Mucosa of gallbladder (tissue), 1 donor: ENCODE data around the gene TMBIM6. TPM values are rescaled to one million over a fixed set of nuclear protein-coding genes. Genes with fewer than 3 reads are reported as not detected.
A peak's percentile ranks its signal among the peaks of the same experiment; 100 is the strongest.
"Not testable (repeated sequence)": the region's sequence is repeated elsewhere in the genome, so short reads cannot be mapped to it uniquely, and the experiment has no call there.

Source experiments
- DNase-seq: peaks from one replicate; pipeline ENCODE4 v3.0.0-alpha.2; 2020; ENCODE audit warnings: low spot score
- total RNA-seq: library from RNA; stranded (reverse); gene quantifications from one replicate; pipeline ENCODE4 v1.2.1, GENCODE V29; 2021
- donor health status: DM: no; HTN: no; CAD: no.

The TMBIM6 gene
- total RNA-seq, 1 donor from 2014 or later = 901 TPM

DNA sequence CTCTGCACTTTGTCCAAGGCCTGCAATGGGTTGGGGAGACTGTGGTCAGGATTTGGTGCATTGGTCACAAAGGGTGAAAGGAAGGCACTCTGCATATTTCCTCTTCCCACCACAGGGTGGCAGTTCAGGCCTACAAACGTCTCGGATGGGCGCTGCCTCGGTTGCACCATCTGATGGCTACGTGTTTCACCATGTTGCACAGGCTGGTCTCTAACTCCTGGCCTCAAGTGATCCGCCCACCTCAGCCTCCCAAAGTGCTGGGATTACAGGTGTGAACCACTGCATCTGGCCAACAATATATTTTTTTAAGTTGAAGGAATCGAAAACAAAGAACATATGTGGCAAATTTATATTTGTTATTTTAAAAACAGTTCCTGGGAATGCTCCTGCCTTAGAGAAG lies 35.1 kb downstream of the TMBIM6 start:
- peak; percentile 61 for DNase-seq

DNA sequence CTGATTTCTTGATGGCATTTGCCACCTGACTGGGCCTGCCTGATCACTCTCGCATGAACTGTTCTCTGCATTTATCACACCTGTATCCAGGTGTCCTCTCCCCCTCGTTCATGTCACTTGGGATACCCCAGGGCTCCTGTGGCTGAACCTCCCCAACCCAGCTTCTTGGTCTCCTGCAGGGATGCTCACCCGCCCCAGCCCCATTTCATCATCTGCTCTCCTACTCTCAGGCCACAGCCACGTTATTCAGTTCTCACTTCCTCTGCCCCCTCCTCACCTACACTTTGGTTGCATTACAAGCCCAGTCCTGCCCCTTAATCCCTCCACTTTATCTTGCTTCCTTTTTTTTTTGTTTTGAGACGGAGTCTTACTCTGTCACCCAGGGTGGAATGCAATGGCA lies 35.5 kb downstream of the TMBIM6 start:
- no peak for DNase-seq

DNA sequence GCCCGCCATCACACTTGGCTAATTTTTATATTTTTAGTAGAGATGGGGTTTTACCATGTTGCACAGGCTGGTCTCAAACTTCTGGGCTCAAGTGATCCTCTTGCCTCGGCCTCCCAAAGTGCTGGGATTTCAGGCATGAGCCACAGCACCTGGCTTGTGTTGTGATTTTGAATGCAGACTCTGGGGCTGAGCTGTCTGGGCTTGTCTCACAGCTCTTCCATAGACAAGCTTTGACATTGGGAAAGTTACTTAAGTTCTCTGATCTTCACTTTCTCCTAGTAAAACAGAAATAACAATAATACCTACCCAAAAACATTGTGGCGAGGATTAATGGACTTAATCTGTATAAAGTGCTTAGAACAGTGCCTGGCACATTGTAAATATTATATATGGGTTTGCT lies 36.0 kb downstream of the TMBIM6 start:
- no peak for DNase-seq

DNA sequence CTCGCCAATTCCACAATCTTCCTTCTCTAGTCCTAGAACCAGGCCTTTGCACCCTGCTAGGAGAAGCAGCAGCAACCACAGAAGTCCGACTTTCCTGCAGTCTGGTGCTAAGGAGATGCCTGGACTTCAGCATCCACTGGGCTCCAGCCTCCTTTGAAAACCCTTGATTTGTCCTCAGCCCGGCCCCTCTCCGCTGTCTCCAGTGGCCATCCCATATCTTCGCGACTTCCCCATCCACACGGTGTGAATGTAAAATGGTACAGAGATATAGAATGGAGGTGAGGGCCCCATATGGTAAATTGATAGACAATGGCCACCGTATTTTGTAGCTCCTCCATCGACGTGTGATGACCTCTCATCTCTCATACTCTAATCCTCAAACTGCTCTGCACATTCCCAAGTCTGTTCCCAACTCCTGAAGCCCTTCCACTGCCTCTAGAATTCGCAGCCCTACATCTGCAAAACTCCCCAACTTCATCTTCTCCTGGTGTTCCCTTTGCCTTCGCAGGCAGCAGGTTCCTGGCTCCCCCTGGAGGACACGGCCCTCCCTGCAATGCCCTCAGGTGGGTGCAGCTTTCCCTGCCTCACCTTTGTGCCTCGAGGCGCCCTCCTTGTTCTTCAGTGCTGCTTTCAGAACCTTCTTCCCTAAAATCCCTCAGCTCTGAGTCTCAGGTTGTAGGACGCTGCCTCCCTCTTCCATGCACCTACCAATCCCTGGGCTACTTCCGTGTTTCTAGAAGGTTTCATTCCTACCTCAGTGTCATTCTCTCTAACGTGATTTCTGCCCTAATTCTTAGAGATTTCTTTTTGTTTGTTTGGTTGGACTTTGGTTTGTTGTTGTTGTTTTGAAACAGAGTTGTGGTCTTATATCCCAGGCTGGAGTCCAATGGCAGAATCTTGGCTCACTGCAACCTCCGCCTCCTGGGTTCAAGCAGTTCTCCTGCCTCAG lies 36.7 kb downstream of the TMBIM6 start:
- peak; percentile 56 for DNase-seq

DNA sequence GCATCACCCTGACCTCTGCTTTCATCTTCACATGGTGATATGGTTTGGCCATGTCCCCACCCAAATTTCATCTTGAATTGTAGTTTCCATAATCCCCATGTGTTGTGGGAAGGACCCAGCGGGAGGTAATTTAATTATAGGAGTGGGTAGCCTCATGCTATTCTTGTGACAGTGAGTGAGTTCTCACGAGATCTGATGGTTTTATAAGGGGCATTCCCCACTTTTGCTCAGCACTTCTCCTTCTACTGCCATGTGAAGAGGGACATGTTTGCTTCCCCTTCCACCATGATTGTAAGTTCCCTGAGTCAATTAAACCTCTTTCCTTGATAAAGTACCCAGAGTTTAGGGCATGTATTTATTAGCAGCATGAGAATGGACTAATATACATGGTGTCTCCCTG lies 38.2 kb downstream of the TMBIM6 start:
- no peak for DNase-seq

DNA sequence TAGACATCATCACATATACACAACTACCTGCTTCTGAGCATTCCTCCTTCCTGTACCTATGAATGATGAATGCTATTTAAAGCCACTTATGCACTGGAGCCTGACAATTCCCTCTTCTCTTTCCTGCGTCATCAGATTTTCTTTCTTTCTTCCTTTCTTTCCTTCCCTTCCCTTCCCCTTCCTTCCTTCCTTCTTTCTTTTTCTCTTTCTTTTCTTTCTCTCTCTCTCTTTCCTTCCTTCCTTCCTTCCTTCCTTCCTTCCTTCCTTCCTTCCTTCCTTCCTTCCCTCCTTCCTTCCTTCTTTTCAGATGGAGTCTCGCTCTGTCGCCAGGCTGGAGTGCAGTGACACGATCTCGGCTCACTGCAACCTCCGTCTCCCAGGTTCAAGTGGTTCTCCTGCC lies 39.6 kb downstream of the TMBIM6 start:
- DNase-seq = not testable (repeated sequence)

DNA sequence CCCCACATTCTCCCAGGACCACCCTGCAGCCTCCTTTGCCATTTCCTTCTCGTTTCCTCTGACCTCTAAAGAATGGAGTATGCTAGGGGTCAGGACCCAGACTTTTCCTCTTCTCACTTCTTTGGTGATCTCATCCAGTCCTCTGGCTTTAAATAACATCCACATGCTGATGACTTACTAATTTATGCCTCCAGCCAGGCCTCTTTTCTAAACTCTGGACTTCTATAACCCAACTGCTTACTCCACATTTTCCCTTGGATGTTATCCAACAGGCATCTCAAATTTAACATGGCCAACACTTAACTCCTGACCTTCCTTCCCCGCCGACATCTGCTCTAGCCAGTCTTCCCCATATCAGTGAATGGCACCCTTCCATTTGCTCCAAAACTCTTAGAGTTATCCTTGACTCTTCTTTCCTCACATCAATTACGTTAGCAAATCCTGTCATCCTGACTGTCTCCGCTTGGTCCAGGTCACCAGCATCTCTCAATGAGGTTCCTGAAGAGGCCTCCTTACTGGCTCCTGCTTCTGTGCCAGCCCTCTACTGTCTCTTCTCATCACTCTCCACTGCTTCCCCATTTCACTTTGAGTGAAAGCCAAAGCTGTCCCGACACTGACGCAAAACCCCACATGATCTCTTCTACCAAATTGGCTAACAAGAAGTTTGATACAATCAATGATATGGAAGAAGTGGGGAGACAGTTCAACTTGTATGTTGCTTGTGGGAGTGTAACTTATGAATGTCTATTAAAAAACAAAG lies 42.7 kb downstream of the TMBIM6 start:
- DNase-seq = no peak

DNA sequence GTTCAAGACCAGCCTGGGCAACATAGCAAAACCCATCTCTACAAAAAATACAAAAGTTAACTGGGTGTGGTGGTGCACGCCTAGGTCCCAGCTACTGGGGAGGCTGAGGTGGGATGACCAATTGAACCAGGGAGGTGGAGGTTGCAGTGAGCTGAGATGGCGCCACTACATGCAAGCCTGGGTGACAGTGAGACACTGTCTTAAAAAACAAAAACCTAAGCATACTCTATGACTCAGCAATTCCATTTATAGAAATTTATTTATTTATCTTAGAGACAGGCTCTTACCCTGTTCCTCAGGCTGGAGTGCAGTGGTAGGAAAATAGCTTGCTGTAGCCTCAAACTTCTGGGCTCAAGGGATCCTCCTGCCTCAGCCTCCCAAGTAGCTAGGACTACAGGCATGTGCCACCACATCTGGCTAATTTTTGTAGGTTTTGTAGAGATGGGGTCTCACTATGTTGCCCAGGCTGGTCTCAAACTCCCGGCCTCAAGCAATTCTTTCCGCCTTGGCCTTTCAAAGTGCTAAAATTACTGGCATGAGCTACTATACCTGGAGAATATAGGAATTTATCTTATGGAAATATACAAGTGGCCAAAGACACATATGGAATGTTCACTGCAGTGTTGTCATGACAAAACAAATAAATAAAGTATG lies 43.5 kb downstream of the TMBIM6 start:
- no peak for DNase-seq

DNA sequence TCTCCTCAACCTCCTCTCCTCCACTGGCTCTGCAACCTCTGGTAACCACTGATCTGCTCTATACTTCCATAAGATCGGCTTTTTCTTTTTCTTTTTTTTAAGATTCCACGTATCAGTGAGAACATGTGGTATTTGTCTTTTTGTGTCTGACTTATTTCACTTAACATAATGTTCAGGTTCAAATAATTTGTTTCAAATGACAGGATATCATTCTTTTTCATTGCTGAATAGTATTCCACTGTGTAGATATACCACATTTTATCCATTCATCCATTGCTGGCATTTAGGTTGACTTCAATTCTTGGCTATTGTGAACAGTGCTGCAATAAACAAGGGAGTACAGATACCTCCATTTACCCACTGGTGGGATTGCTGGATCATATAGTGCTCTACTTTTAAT lies 46.3 kb downstream of the TMBIM6 start:
- DNase-seq = no peak

DNA sequence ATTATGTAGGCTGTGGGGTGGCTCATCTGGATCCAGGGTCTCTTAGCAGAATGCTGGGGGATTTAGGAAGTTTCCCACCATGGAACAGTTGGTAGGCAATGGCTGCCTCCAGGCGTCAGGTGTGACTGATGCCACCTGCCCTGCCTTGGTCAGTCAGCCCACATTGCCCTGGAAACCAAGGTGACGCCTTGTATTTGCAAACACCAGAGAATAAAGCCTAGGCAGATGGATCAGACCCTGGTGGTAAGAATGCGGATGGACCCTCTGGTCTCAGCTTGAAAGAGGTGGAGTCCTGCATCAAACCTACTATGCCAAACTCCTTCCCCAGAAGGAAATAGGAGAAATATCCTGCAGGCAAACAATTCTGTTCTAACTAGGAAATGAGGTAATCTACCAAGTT lies 48.6 kb downstream of the TMBIM6 start:
- DNase-seq = no peak

DNA sequence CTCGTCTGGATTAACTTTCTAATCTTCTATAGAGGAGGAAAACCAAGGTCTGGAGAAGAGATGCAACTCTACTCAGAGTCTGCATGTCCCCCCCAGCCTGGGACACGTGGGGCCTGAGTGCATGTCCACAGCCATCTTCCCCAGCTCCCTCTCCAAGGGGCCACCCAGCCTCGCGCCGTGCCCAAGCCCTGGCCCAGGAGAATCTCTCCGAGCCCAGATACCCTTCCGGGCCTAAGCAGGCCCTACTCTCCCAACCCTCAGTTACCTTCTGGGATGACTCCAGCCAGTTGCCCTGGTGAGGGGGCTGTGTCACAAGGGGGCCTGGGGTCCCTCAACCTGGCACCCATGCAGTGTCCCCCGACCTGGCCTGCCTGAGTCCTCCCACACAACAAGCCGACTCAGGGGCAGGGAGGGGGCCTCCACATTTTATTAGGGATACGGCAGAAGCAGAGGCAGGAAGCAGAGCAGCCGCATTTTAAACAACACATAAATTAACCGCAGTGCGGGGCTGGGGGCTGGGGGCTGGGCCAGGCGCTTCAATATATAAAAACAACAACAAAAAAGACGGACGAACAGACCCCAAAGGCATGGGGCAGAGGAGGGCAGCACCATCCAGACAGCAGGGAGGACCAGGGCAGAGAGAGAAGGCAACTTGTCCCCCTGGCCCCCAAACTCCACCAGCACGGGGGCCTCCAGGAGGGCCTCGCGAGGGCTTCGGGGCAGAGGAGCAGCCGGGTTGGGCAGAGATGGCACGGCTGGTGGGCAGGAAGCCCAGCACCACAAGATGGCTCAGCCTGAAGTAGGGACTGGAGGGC lies 49.6 kb downstream of the TMBIM6 start:
- DNase-seq = no peak

DNA sequence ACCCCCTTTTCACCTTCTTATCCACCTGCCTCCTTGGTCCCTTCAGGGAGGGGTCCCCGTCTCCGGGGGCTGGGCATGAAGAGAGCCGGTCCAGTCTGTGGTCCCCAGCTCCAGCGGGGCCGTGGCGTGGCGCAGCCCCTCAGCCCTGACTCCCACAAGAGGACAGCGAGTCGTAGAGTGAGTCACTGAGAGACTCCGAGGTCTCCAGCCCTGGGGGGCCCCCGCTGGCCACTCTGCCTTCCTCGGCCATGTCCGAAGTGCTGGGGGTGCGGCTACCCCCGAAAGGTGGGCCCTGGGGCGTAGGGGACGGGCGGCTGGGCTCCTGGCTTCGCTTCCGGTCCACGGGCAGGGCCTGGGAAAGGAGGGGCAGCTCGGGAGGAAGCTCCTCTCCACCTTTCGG lies 50.3 kb downstream of the TMBIM6 start:
- no peak for DNase-seq

DNA sequence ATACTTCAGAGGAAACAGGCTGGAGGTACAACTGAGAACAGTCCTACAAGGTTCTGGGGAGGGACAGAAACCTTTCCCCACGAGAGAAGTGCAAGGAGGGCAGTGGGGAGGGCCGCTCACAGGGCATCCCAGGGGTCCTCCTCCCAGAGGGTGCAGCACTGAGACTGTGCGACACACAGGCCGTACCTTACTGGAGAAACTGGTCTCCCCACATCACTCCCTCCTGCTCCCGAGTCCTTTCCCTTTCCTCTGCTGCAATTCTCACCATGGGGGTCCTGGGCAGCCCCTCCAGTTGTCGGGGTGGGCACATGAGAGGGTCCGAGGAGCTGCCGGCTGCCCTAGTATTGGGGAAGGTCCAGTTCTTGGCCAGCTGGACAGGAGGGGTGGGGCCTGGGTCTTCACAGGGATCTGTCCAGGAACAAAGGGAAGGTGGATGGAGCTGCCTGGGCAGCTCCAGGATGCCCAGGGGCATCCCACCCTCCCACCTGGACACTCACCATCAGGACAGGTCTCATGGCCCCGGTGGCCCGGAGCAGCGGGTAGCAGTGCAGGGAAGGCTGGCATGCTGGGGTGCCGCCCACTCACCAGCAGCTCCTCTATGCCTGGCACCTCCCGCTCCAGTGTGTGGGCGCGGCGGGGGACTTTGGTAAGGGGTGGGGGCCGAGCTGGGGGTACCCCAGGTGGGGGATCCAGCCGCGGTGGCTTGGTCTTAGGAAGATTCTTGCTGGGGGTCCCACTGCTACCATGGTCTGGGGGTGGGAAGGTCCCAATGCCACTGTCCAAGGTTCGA lies 51.0 kb downstream of the TMBIM6 start:
- no peak for DNase-seq

DNA sequence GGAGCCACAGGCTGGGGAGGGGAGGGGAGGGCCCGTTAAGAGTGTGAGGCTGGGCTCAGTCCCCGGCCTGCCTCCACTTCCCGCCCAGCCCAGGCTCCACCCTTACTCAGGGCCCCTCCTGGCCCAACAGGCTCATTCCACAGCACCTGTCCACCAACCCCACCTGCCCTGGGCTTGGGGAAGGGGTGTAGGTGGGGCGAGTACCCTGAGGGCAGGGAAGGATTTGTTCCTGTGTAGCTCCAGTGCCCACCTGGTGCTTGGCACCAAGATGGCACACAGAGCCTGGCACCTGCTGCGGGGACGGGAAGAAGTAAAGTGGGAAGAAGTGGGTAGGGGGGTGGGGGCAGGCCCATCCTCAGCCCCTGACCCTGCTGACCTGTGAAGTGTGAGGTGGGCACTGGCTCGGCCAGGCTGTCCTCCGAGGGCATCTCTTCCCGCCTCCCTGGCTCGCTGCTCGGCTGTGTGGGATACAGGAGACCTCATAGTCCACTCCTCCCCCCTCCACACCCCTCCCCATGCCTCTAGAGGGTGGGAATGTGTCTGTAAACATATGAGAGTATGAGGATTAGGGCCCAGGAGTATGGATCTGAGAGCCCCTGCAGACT lies 51.7 kb downstream of the TMBIM6 start:
- no peak for DNase-seq

DNA sequence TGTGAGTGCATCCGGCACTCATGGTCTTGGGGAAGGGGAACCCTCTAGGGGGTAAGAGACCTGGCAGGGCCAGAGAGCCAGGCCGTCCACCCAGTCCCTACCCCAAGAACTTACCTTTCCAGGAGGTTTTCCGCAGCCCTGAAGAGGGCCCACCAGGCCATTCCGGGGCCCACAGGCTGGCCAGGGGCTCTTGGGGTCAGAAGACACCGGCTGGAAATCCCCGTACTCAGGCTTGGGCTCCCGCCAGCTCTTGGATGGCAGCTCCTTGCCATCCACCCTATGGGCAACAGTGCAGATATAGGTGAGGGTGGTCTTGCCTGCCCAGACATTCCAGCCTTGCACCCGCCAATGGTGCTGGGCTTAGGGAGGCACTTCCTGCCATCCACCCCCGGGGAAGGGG lies 52.3 kb downstream of the TMBIM6 start:
- DNase-seq = no peak

DNA sequence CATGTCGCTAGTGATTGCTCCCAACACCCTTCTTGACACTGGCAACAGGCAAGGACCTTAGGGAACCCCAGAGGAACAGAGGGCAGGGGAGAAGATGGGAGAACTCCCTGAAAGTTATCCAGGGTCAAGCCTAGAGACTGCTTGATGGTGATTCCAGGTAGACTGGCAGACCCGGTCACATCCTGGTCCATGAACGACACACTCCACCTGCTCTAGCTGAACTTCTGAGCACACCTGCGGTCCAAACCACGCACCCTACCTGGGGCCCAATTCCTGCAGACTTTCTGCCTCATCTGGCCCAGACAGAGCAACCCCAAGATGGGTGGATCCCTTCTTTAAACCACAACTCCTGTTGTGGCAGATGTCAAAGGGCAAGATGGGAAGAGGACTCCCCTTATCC lies 52.7 kb downstream of the TMBIM6 start:
- no peak for DNase-seq

DNA sequence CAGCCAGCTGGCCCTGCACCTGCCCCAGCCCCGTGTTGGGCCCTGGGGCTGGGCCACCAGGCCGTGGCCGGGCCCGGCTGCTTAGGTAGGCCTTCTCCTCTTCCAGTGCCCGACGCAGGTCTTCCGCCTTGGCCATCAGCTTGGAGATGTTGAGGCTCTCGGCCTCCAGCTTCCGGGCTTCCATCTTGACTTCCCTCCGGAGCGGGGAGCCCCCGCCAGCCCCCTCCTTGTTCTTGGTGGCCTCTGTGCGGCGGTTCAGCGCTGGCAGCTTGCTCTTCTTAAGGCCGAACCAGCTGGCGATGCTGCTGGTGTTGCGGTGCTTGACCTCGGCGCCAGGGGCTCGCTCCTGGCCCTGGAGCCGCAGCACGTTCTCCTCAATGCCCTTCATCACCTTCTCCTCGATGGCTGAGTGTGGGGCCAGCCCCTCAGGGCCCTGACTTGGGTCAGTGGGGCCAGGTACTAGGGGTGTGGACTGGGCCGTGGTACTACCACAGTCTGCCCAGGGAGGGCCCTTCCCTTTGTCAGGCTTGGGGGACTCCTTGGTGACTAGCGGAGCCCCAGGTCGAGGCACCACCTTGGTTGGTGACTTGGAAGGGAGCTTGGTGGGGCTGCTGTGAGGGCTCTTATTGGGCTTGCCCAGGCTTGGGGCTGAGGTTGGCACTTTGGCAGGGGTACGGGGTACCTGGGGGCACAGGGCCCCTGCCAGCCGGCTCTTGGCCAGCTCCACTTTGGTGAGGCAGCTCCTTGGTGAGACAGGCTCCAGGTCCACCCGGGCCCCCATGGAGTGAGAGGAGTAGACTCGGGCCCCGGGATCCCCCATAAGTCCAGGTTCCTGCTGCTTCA lies 53.7 kb downstream of the TMBIM6 start:
- no peak for DNase-seq

DNA sequence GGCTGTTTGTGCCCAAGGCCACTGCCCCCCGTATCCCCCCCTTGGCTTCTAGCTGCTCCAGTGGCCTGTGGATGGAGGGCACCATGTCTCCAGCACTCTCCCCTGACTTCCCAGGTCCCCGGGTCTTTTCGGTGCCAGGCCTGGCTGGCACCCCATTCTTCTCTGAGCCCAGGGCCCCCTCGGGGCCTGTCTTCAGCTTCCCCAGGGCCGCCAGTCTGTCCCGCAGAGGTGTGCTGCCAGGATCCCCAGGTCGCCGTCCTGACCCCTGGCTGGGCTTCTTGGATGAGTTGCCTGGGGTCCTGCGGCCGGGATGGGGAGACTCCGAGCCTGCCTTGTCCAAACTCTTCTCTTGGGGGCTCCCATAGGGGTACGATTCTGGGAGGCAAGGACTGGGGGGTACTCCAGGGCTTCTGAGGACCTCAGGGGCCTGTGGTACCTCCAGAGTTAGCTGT lies 54.3 kb downstream of the TMBIM6 start:
- DNase-seq = no peak

DNA sequence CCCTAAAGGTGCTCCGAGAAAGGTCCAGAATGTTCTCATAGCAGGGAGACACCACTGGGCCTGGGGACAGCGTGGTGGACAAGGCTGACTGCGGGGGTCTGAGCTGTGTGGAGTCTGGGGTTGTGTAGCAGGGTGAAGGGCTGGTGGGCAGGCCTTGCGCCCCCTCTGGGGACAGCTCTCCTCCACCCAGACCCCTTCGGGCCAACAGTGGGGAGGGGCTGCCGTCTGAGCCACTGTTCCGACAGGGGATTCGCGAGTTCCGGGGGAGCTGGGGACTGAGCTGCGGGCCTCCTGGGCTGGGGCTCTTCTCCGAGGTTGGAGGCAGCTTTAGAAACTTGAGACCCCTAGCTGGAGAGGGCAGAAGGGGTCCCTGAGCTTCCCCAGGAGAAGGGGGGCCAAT lies 54.8 kb downstream of the TMBIM6 start:
- no peak for DNase-seq
